Testis (tissue), 3 donors: ENCODE results near the gene PTPN2. TPM values are rescaled to one million over a fixed set of nuclear protein-coding genes. Genes with fewer than 3 reads are reported as not detected.

ENCODE experiments used
- DNase-seq: peaks from one replicate; pipeline ENCODE4 v3.0.0-alpha.2; 2019
- H3K27ac ChIP-seq, 2 donors: fragments of 200-600 bp; sonication (generic); one replicate each; pipeline ENCODE4 v1.5.1; 2019
- H3K27me3 ChIP-seq: fragments of 200-600 bp; sonication (generic); one replicate; pipeline ENCODE4 v1.5.1; 2019
- H3K36me3 ChIP-seq: fragments of 200-600 bp; sonication (generic); one replicate; pipeline ENCODE4 v1.5.1; 2017; ENCODE audit warnings: low read depth; ENCODE audit errors: missing control alignments
- H3K4me1 ChIP-seq: fragments of 200-600 bp; sonication (generic); one replicate; pipeline ENCODE4 v1.5.1; 2019
- H3K4me3 ChIP-seq, 2 donors: fragments of 200-600 bp; sonication (generic); one replicate each; pipeline ENCODE4 v1.5.1; 2017 to 2019
- H3K9me3 ChIP-seq: fragments of 200-600 bp; sonication (generic); one replicate; pipeline ENCODE4 v1.5.1; 2017
- CTCF ChIP-seq, 3 experiments: fragments of 450-650 bp in 2 of 3; fragments of 200-600 bp in 1 of 3; sonication (generic) in 1 of 3; IDR thresholded peaks; one replicate each; pipeline ENCODE4 v1.5.1; 2016 to 2019; ENCODE audit warnings: antibody characterized with exemption in 3 of 3, mild to moderate bottlenecking in 2 of 3, moderate library complexity in 1 of 3
- POLR2A ChIP-seq: fragments of 450-650 bp; IDR thresholded peaks from one replicate; pipeline ENCODE4 v1.6.1; 2017; ENCODE audit warnings: antibody characterized with exemption, mild to moderate bottlenecking, moderate library complexity
- WGBS, 2 donors: methylation state at CpG; one replicate each; pipeline ENCODE4 v1.1.5; 2018; 5-methylcytosine and 5-hydroxymethylcytosine counted together
- intact Hi-C: fragments of 100-400 bp; cut with DNase I; formaldehyde crosslinking; loops from one replicate; pipeline ENCODE4 v1.15.1; 2023; ENCODE audit warnings: low total_unique reads
- polyA plus RNA-seq: library from polyadenylated mRNA; stranded (reverse); fragments of 350-450 nt; fragmentation: Illumina TruSeq; extraction: RNeasy Lipid Tissue Mini Kit (QIAGEN cat#74804); gene quantifications from one replicate; pipeline ENCODE4 v1.2.3, GENCODE V29; 2014; ENCODE audit warnings: low read depth, low replicate concordance; ENCODE audit not compliant: insufficient read depth
- total RNA-seq, 2 donors: library from RNA; depleted of rRNA; stranded (reverse); fragments of >200 nt; gene quantifications; one replicate each; pipeline ENCODE4 v1.2.3, GENCODE V29; 2016

The PTPN2 gene
- total and polyA plus RNA-seq, 3 donors from 2014 or later, result 24.5 to 41.5 (median 37.4) TPM

GRCh38 chr18:12885500-12885899, 1.5 kb upstream of the PTPN2 start:
- TF ChIP-seq POLR2A (no peak), CTCF (IDR thresholded peaks at IDR 0.05) (no peak)
- peaks cover 23% of the 10 kb centered on the region for H3K4me1 ChIP-seq
- H3K27me3 ChIP-seq, result no peaks in the 10 kb centered on the region
- H3K9me3 ChIP-seq, result no peaks in the 10 kb centered on the region
- H3K36me3 ChIP-seq, result no peaks in the 10 kb centered on the region
- no peak for DNase-seq
- H3K4me3 ChIP-seq, result no peak overlapping the region
- intact Hi-C loops, result no loop called here
- WGBS, 2 donors, result 48 to 50% methylated on average over 4 of the region's 4 CpGs
- peak overlapping the region in 1 of 2 donors; percentile 100 for H3K27ac ChIP-seq

- Histone ChIP-seq H3K27ac (peak overlapping the region; percentile 91 to 100), H3K4me1 (peaks cover 26% of the 10 kb centered on the region), H3K4me3 (peak overlapping the region; percentile 86), H3K9me3 (no peaks in the 10 kb centered on the region), H3K27me3 (no peaks in the 10 kb centered on the region), H3K36me3 (no peaks in the 10 kb centered on the region)
- WGBS, 2 donors, result 8 to 10% methylated on average over 27 to 35 of the region's 35 CpGs
- TF ChIP-seq POLR2A (no peak), CTCF (IDR thresholded peaks at IDR 0.05) (no peak)
- intact Hi-C loops, result no loop called here
- no peak for DNase-seq
Measured at GRCh38 chr18:12884406-12885323, 628 bp upstream of the PTPN2 start.

GRCh38 chr18:12883372-12883683, 709 bp downstream of the PTPN2 start:
- H3K27me3 ChIP-seq, result no peaks in the 10 kb centered on the region
- intact Hi-C loops, result no loop called here
- TF ChIP-seq POLR2A (no peak), CTCF (IDR thresholded peaks at IDR 0.05) (no peak)
- peak overlapping the region; percentile 99 to 100 for H3K27ac ChIP-seq
- DNase-seq, result no peak
- H3K4me1 ChIP-seq, result peaks cover 26% of the 10 kb centered on the region
- H3K36me3 ChIP-seq, result no peaks in the 10 kb centered on the region
- peak overlapping the region; percentile 86 for H3K4me3 ChIP-seq
- 0 to 1% methylated on average over 21 of the region's 38 CpGs for WGBS, 2 donors
- no peaks in the 10 kb centered on the region for H3K9me3 ChIP-seq

GRCh38 chr18:12882453-12883371, 1.3 kb downstream of the PTPN2 start:
- Histone ChIP-seq H3K4me3 (peak overlapping the region; percentile 86), H3K27me3 (no peaks in the 10 kb centered on the region), H3K36me3 (no peaks in the 10 kb centered on the region), H3K4me1 (peaks cover 26% of the 10 kb centered on the region), H3K27ac (peak overlapping the region; percentile 99 to 100), H3K9me3 (no peaks in the 10 kb centered on the region)
- no peak for TF ChIP-seq CTCF (IDR thresholded peaks at IDR 0.05)
- no peak for TF ChIP-seq POLR2A
- no peak for DNase-seq
- intact Hi-C loops, result no loop called here
- WGBS, 2 donors, result 1 to 3% methylated on average over 22 of the region's 22 CpGs
